HG03196 (cell line): ENCODE results near the gene MIPOL1.
"Not testable (repeated sequence)": the region's sequence is repeated elsewhere in the genome, so short reads cannot be mapped to it uniquely, and the experiment has no call there.

Experiments used
- ATAC-seq: cut with Tn5 transposase; IDR thresholded peaks from one replicate; pipeline ENCODE4 v1.9.1; 2021; ENCODE audit not compliant: unreplicated experiment

Gene MIPOL1

GRCh38 chr14:37278636-37279538, 81.2 kb downstream of the MIPOL1 start:
- no peak for ATAC-seq

- ATAC-seq, result no peak
Observed at GRCh38 chr14:37279818-37280217, 82.1 kb downstream of the MIPOL1 start.

GRCh38 chr14:37284760-37285159, 87.0 kb downstream of the MIPOL1 start:
- no peak for ATAC-seq

GRCh38 chr14:37285220-37285619, 87.5 kb downstream of the MIPOL1 start:
- ATAC-seq, result no peak

- no peak for ATAC-seq
Observed at GRCh38 chr14:37289688-37290087, 92.0 kb downstream of the MIPOL1 start.

- not testable (repeated sequence) for ATAC-seq
Observed at GRCh38 chr14:37295262-37295661, 97.5 kb downstream of the MIPOL1 start.

- ATAC-seq, result no peak
Observed at GRCh38 chr14:37311252-37311651, 113.5 kb downstream of the MIPOL1 start.

- no peak for ATAC-seq
Observed at GRCh38 chr14:37318938-37319337, 121.2 kb downstream of the MIPOL1 start.

GRCh38 chr14:37320106-37320505, 122.4 kb downstream of the MIPOL1 start:
- no peak for ATAC-seq

- no peak for ATAC-seq
Observed at GRCh38 chr14:37325332-37325731, 127.6 kb downstream of the MIPOL1 start.

GRCh38 chr14:37326434-37326833, 128.7 kb downstream of the MIPOL1 start:
- no peak for ATAC-seq

GRCh38 chr14:37327933-37328332, 130.2 kb downstream of the MIPOL1 start:
- not testable (repeated sequence) for ATAC-seq

GRCh38 chr14:37328673-37329072, 130.9 kb downstream of the MIPOL1 start:
- no peak for ATAC-seq

- no peak for ATAC-seq
Observed at GRCh38 chr14:37329189-37330001, 131.7 kb downstream of the MIPOL1 start.

- no peak for ATAC-seq
Observed at GRCh38 chr14:37330910-37331309, 133.2 kb downstream of the MIPOL1 start.

GRCh38 chr14:37340353-37340752, 142.6 kb downstream of the MIPOL1 start:
- no peak for ATAC-seq

GRCh38 chr14:37343307-37344094, 145.8 kb downstream of the MIPOL1 start:
- no peak for ATAC-seq

GRCh38 chr14:37363661-37364060, 165.9 kb downstream of the MIPOL1 start:
- ATAC-seq, result no peak

GRCh38 chr14:37369425-37369824, 171.7 kb downstream of the MIPOL1 start:
- ATAC-seq, result no peak

GRCh38 chr14:37375566-37375965, 177.8 kb downstream of the MIPOL1 start:
- ATAC-seq, result no peak

- ATAC-seq, result no peak
Observed at GRCh38 chr14:37376944-37377609, 179.3 kb downstream of the MIPOL1 start.
